GM21423 (cell line): ENCODE results near the gene FAM20C.
"Not testable (repeated sequence)": the region's sequence is repeated elsewhere in the genome, so short reads cannot be mapped to it uniquely, and the experiment has no call there.

Experiments
- ATAC-seq: cut with Tn5 transposase; IDR thresholded peaks from one replicate; pipeline ENCODE4 v1.9.1; 2021; ENCODE audit warnings: mild to moderate bottlenecking, moderate library complexity; ENCODE audit not compliant: unreplicated experiment

FAM20C gene

GRCh38 chr7:240887-241421 is 48.6 kb downstream of the FAM20C start:
- no peak for ATAC-seq

- no peak for ATAC-seq
These were observed 49.1 kb downstream of the FAM20C start for GRCh38 chr7:241513-241912.

GRCh38 chr7:242826-243579 is 50.6 kb downstream of the FAM20C start:
- not testable (repeated sequence) for ATAC-seq

- ATAC-seq, result not testable (repeated sequence)
These were observed 51.2 kb downstream of the FAM20C start for GRCh38 chr7:243580-243978.

GRCh38 chr7:244974-245373 is 52.6 kb downstream of the FAM20C start:
- no peak for ATAC-seq

- no peak for ATAC-seq
These were observed 53.4 kb downstream of the FAM20C start for GRCh38 chr7:245574-246295.

- ATAC-seq, result no peak
These were observed 54.1 kb downstream of the FAM20C start for GRCh38 chr7:246451-246850.

- ATAC-seq, result no peak
These were observed 54.8 kb downstream of the FAM20C start for GRCh38 chr7:247181-247580.

GRCh38 chr7:247636-248035 is 55.3 kb downstream of the FAM20C start:
- ATAC-seq, result no peak

GRCh38 chr7:248732-249435 is 56.5 kb downstream of the FAM20C start:
- no peak for ATAC-seq

- ATAC-seq, result no peak
These were observed 57.6 kb downstream of the FAM20C start for GRCh38 chr7:249989-250388.

GRCh38 chr7:250523-250922 is 58.2 kb downstream of the FAM20C start:
- ATAC-seq, result no peak

- ATAC-seq, result no peak
These were observed 58.6 kb downstream of the FAM20C start for GRCh38 chr7:251005-251404.

- no peak for ATAC-seq
These were observed 59.2 kb downstream of the FAM20C start for GRCh38 chr7:251446-252175.

- ATAC-seq, result no peak
These were observed 60.0 kb downstream of the FAM20C start for GRCh38 chr7:252216-252965.

GRCh38 chr7:252981-253380 is 60.6 kb downstream of the FAM20C start:
- ATAC-seq, result no peak

GRCh38 chr7:253581-254336 is 61.4 kb downstream of the FAM20C start:
- ATAC-seq, result no peak

GRCh38 chr7:254337-255037 is 62.1 kb downstream of the FAM20C start:
- ATAC-seq, result no peak

GRCh38 chr7:255038-255435 is 62.7 kb downstream of the FAM20C start:
- no peak for ATAC-seq
